Liver (tissue), 9 donors: Measurements from ENCODE around the gene STX1A. TPM values are rescaled to one million over a fixed set of nuclear protein-coding genes. Genes with fewer than 3 reads are reported as not detected.

Experiments
- DNase-seq: peaks from one replicate; pipeline ENCODE4 v3.0.0-alpha.2; 2017; ENCODE audit warnings: low spot score
- H3K27ac ChIP-seq, 2 donors: one replicate each; pipeline ENCODE4 v1.7.0; 2013; ENCODE audit warnings: inconsistent platforms in 2 of 2, low read length in 2 of 2, control low read depth in 1 of 2, low read depth in 1 of 2, mild to moderate bottlenecking in 1 of 2
- H3K27me3 ChIP-seq, 4 donors: one replicate each; pipeline versions ENCODE4 v1.6.1 to v1.7.0; 2013; ENCODE audit warnings: low read length in 3 of 4, inconsistent platforms in 1 of 4, mild to moderate bottlenecking in 1 of 4, moderate library complexity in 1 of 4; ENCODE audit not compliant: control insufficient read depth in 4 of 4, insufficient read depth in 4 of 4
- H3K36me3 ChIP-seq, 4 donors: one replicate each; pipeline versions ENCODE4 v1.6.1 to v1.7.0; 2013; ENCODE audit warnings: low read length in 3 of 4, mild to moderate bottlenecking in 3 of 4, low read depth in 1 of 4, moderate library complexity in 1 of 4; ENCODE audit not compliant: control insufficient read depth in 4 of 4, insufficient read depth in 3 of 4
- H3K4me1 ChIP-seq, 4 donors: one replicate each; pipeline versions ENCODE4 v1.6.1 to v1.7.0; 2013; ENCODE audit warnings: low read length in 3 of 4, mild to moderate bottlenecking in 3 of 4, moderate library complexity in 1 of 4; ENCODE audit not compliant: control insufficient read depth in 4 of 4, insufficient read depth in 4 of 4
- H3K4me3 ChIP-seq, 3 donors: one replicate each; pipeline versions ENCODE4 v1.6.1 to v1.7.0; 2013; ENCODE audit warnings: low read length in 3 of 3, control low read depth in 1 of 3, low read depth in 1 of 3, mild to moderate bottlenecking in 1 of 3
- H3K9ac ChIP-seq, 2 donors: one replicate each; pipeline ENCODE4 v1.7.0; 2013; ENCODE audit warnings: low read length in 2 of 2, mild to moderate bottlenecking in 2 of 2, moderate library complexity in 2 of 2, control low read depth in 1 of 2, low read depth in 1 of 2
- H3K9me3 ChIP-seq, 4 donors: one replicate each; pipeline versions ENCODE4 v1.6.1 to v1.7.0; 2013; ENCODE audit warnings: low read length in 3 of 4; ENCODE audit not compliant: control insufficient read depth in 4 of 4
- ATF3 ChIP-seq: IDR thresholded peaks from 2 replicates; pipeline ENCODE4 v1.6.1; 2016; ENCODE audit warnings: antibody characterized with exemption
- CTCF ChIP-seq: fragments of 150-350 bp; IDR thresholded peaks from 2 replicates; pipeline ENCODE4 v1.5.1; 2017; ENCODE audit warnings: improper control_type of control experiment, low read depth, low read length; ENCODE audit not compliant: missing input control
- EGR1 ChIP-seq, 2 donors: IDR thresholded peaks; 2 replicates each; pipeline ENCODE4 v1.6.1; 2016 to 2018; ENCODE audit warnings: antibody characterized with exemption in 2 of 2, low read depth in 2 of 2
- FOXA1 ChIP-seq: IDR thresholded peaks from 2 replicates; pipeline ENCODE4 v1.6.1; 2016; ENCODE audit warnings: antibody characterized with exemption
- FOXA2 ChIP-seq: IDR thresholded peaks from 2 replicates; pipeline ENCODE4 v1.6.1; 2016; ENCODE audit warnings: antibody characterized with exemption
- GABPA ChIP-seq, 2 donors: IDR thresholded peaks in 1 of 2; conservative IDR thresholded peaks in 1 of 2; 2 replicates each; pipeline ENCODE4 v1.6.1; 2016; ENCODE audit warnings: antibody characterized with exemption in 2 of 2, mild to moderate bottlenecking in 1 of 2, moderate library complexity in 1 of 2
- HNF4A ChIP-seq, 2 donors: conservative IDR thresholded peaks; 2 replicates each; pipeline ENCODE4 v1.6.1; 2016; ENCODE audit warnings: antibody characterized with exemption in 2 of 2, mild to moderate bottlenecking in 2 of 2
- HNF4G ChIP-seq: IDR thresholded peaks from 2 replicates; pipeline ENCODE4 v1.6.1; 2016; ENCODE audit warnings: antibody characterized with exemption
- JUND ChIP-seq, 2 donors: IDR thresholded peaks; 2 replicates each; pipeline ENCODE4 v1.6.1; 2016; ENCODE audit warnings: antibody characterized with exemption in 2 of 2
- MAX ChIP-seq: IDR thresholded peaks from 2 replicates; pipeline ENCODE4 v1.6.1; 2016; ENCODE audit warnings: antibody characterized with exemption
- NR2F2 ChIP-seq: IDR thresholded peaks from 2 replicates; pipeline ENCODE4 v1.6.1; 2016; ENCODE audit warnings: antibody characterized with exemption
- RAD21 ChIP-seq, 2 donors: IDR thresholded peaks; 2 replicates each; pipeline ENCODE4 v1.6.1; 2016; ENCODE audit warnings: antibody characterized with exemption in 2 of 2, mild to moderate bottlenecking in 2 of 2
- REST ChIP-seq: IDR thresholded peaks from 2 replicates; pipeline ENCODE4 v1.6.1; 2016; ENCODE audit warnings: antibody characterized with exemption, mild to moderate bottlenecking
- RXRA ChIP-seq, 2 donors: IDR thresholded peaks; 2 replicates each; pipeline ENCODE4 v1.6.1; 2017 to 2018; ENCODE audit warnings: antibody characterized with exemption in 2 of 2, mild to moderate bottlenecking in 1 of 2
- SP1 ChIP-seq: IDR thresholded peaks from 2 replicates; pipeline ENCODE4 v1.6.1; 2018; ENCODE audit warnings: antibody characterized with exemption, mild to moderate bottlenecking
- TAF1 ChIP-seq: conservative IDR thresholded peaks from 2 replicates; pipeline ENCODE4 v1.6.1; 2016; ENCODE audit warnings: antibody characterized with exemption, mild to moderate bottlenecking
- YY1 ChIP-seq: IDR thresholded peaks from 2 replicates; pipeline ENCODE4 v1.6.1; 2016; ENCODE audit warnings: antibody characterized with exemption, mild to moderate bottlenecking
- ZBTB33 ChIP-seq: IDR thresholded peaks from 2 replicates; pipeline ENCODE4 v1.6.1; 2016; ENCODE audit warnings: antibody characterized with exemption
- WGBS: extraction: QIAGEN DNeasy Blood & Tissue Kit; methylation state at CpG from one replicate; pipeline ENCODE4 v1.1.7; 2013; 5-methylcytosine and 5-hydroxymethylcytosine counted together
- polyA plus RNA-seq, 2 donors: library from polyadenylated mRNA; stranded (reverse) in 1 of 2; unstranded in 1 of 2; fragments of 200-250 nt in 1 of 2; fragments of >200 nt in 1 of 2; fragmentation: Nextera tagmentation in 1 of 2; extraction: Ambion mirVana in 1 of 2; gene quantifications; one replicate each; pipeline versions ENCODE4 v1.2.1 to v1.2.3, GENCODE V29; 2013 to 2015
- total RNA-seq, 2 donors: library from RNA; depleted of rRNA; stranded (reverse); fragments of >200 nt; gene quantifications; one replicate each; pipeline ENCODE4 v1.2.3, GENCODE V29; 2014
- donor health status: healthy.
- donor health status: healthy.
- donor health status: healthy.
- donor health status: healthy.
- donor health status: healthy.

The STX1A gene
- total and polyA plus RNA-seq, 4 donors: 0.49 to 1.9 (median 1.1) TPM

GRCh38 chr7:73698410-73698809, 21.1 kb downstream of the STX1A start:
- Histone ChIP-seq H3K4me1 (no peaks in the 10 kb centered on the region), H3K9me3 (no peaks in the 10 kb centered on the region), H3K9ac (no peak overlapping the region), H3K27me3 (no peaks in the 10 kb centered on the region), H3K4me3 (no peak overlapping the region), H3K27ac (no peak overlapping the region), H3K36me3 (peaks cover 12 to 61% (median 23%) of the 10 kb centered on the region in 4 donors)
- no peak for DNase-seq
- WGBS: 93% methylated on average over 7 of the region's 7 CpGs
- TF ChIP-seq SP1 (no peak), HNF4G (no peak), GABPA (IDR thresholded peaks at IDR 0.05 in 1 of 2, conservative IDR thresholded peaks at IDR 0.05 in 1 of 2) (no peak), ZBTB33 (no peak), YY1 (no peak), ATF3 (no peak)

- H3K9me3 ChIP-seq: no peaks in the 10 kb centered on the region
- H3K4me1 ChIP-seq: no peaks in the 10 kb centered on the region
- H3K27me3 ChIP-seq: no peaks in the 10 kb centered on the region
- no peak overlapping the region for H3K4me3 ChIP-seq
- H3K9ac ChIP-seq: no peak overlapping the region
- 94% methylated on average over 4 of the region's 4 CpGs for WGBS
- DNase-seq: no peak
- TF ChIP-seq FOXA2 (no peak), SP1 (no peak), ATF3 (no peak), ZBTB33 (no peak), JUND (IDR thresholded peaks at IDR 0.05) (no peak), NR2F2 (no peak), GABPA (IDR thresholded peaks at IDR 0.05 in 1 of 2, conservative IDR thresholded peaks at IDR 0.05 in 1 of 2) (no peak), FOXA1 (no peak), YY1 (no peak), EGR1 (IDR thresholded peaks at IDR 0.05; ENCODE audit: low read depth in 2 of 2) (no peak), HNF4G (no peak), MAX (no peak), HNF4A (conservative IDR thresholded peaks at IDR 0.05) (no peak), RXRA (IDR thresholded peaks at IDR 0.05) (no peak), CTCF (no peak), REST (no peak), TAF1 (no peak), RAD21 (IDR thresholded peaks at IDR 0.05) (no peak)
- peaks cover 13 to 81% (median 30%) of the 10 kb centered on the region in 4 donors for H3K36me3 ChIP-seq
- H3K27ac ChIP-seq: no peak overlapping the region
Observed at GRCh38 chr7:73696372-73696771, 23.1 kb downstream of the STX1A start.
